Measurements from ENCODE around the gene BTBD6. TPM values are rescaled to one million over a fixed set of nuclear protein-coding genes. Genes with fewer than 3 reads are reported as not detected.
A peak's percentile ranks its signal among the peaks of the same experiment; 100 is the strongest.

BTBD6 gene
- total and polyA plus RNA-seq, 2 donors (not counting 3 experiments of a cell fraction or from before 2014, with no cell fraction given), result 63.1 to 65.0 TPM

- H3K9me3 ChIP-seq (replicated peaks; ENCODE audit: control insufficient read depth, insufficient read depth, low read length), result no peaks in the 10 kb centered on the region
- H4K20me1 ChIP-seq (replicated peaks; ENCODE audit: control insufficient read depth, extremely low read depth, insufficient read depth, low read length), result no peaks in the 10 kb centered on the region
- peak overlapping the region; percentile 72 for H3K27ac ChIP-seq (ENCODE audit: insufficient read depth, low read depth, low read length)
- TF ChIP-seq MYC (IDR thresholded peaks at IDR 0.05; ENCODE audit: low read depth, low read length) (no peak), FOS (IDR thresholded peaks at IDR 0.05; ENCODE audit: borderline replicate concordance, insufficient read depth, low read length) (no peak), MAX (IDR thresholded peaks at IDR 0.05; ENCODE audit: insufficient read depth, insufficient read length) (no peak), GATA2 (IDR thresholded peaks at IDR 0.05; ENCODE audit: insufficient read depth, insufficient read length, low read depth, low read length) (no peak), JUN (IDR thresholded peaks at IDR 0.05; ENCODE audit: borderline replicate concordance, insufficient read depth, insufficient read length, low read depth) (no peak), POLR2AphosphoS5 (IDR thresholded peaks at IDR 0.05; ENCODE audit: insufficient read depth, low read depth, low read length) (no peak), CTCF (IDR thresholded peaks at IDR 0.05; ENCODE audit: extremely low read depth in 1 of 2, insufficient read depth in 1 of 2, low read depth in 1 of 2, low read length in 2 of 2) (peak in 1 of 2 donors; percentile 20)
- no TSS peak for BruUV-seq (replicated peaks)
- ChIA-PET CTCF (interaction anchor here (0.8 to 9.7 kb wide), 5 partner anchors 9 to 108 kb away, joined by 3 to 94 read pairs (median 5); partner anchors contain the start of genes JAG2 and NUDT14), POLR2A (interaction anchor here (1.0 kb wide), 1 partner anchor 30 kb away, joined by 3 read pairs; the partner anchor contains the start of gene JAG2)
- DNase-seq (ENCODE audit: low read depth, low spot score), result no peak
- FAIRE-seq, result no peak
- no peaks in the 10 kb centered on the region for H3K79me2 ChIP-seq (ENCODE audit: control insufficient read depth, insufficient read depth, low read length)
- H3K4me3 ChIP-seq (replicated peaks in 1 of 3; ENCODE audit: insufficient read depth in 1 of 3, low read depth in 1 of 3, low read length in 3 of 3), result no peak overlapping the region
- no peak overlapping the region for H2AFZ ChIP-seq (ENCODE audit: low read depth, low read length)
- dilution Hi-C loops (cut with MboI; ENCODE audit: extremely low pct_ligation_motif_present, low sequenced_read_pairs), result no loop called here
- H3K9me1 ChIP-seq (replicated peaks; ENCODE audit: control insufficient read depth, extremely low read depth, insufficient read depth, low read length), result no peaks in the 10 kb centered on the region
- peaks cover 63% of the 10 kb centered on the region for H3K4me1 ChIP-seq (ENCODE audit: control insufficient read depth, extremely low read depth, insufficient read depth, low read length)
- H3K27me3 ChIP-seq (ENCODE audit: control insufficient read depth in 2 of 2, insufficient read depth in 2 of 2, low read length in 2 of 2), result no peaks in the 10 kb centered on the region
- peak overlapping the region; percentile 14 for H3K9ac ChIP-seq (replicated peaks; ENCODE audit: extremely low read depth, insufficient read depth, low read length)
- intact Hi-C loops (cut with micrococcal nuclease), result loop anchor here (5.0 kb wide), 1 partner anchor 294 kb away; the partner anchor contains the start of gene TEDC1
- peak overlapping the region; percentile 51 for H3K4me2 ChIP-seq (ENCODE audit: insufficient read depth, low read length)
- no peaks in the 10 kb centered on the region for H3K36me3 ChIP-seq (ENCODE audit: control insufficient read depth in 2 of 2, extremely low read depth in 1 of 2, insufficient read depth in 2 of 2, low read length in 2 of 2)
Measured at GRCh38 chr14:105198588-105198987, 49.7 kb upstream of the BTBD6 start.
